ENCODE measurements around the gene SLC15A4.

Gene SLC15A4

DNA sequence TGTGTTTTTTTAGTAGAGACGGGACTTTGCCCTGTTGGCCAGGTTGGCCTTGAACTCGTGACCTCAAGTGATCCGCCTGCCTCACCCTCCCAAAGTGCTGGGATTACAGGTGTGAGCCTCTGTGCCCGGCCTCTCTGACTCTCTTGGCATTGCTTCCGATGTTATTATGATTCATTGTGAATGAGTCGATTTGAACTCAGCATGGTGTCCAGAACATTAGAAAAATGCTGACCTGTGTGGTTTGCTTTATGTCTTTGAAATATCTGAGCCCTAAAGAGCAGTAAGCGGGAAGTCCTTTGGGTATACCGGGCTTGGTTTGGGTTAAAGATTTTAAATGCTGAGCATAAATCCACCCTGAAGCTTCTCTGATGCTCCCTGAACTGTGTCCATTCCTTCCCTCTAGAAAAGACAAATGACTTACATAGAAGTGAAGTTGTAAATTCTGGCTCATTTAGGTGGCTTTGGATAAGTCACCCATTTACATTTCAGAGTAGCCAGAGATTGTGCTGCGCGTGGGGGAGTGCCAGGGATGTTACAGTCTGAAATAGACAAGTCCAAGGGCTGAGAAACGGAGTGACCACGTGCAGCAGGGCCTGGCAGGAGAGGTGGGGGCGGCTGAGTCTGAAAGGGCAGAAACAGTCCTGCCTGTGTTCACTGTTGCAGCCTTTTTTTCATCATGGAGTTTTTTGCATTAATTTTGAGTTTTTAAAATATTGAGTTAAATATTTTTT is 39.6 kb downstream of the SLC15A4 start:
- Histone ChIP-seq H3K9me3 (replicated peaks; ENCODE audit: insufficient read depth, low read length) (no peaks in the 10 kb centered on the region), H2AFZ (ENCODE audit: low read length) (no peak overlapping the region), H3K27me3 (replicated peaks; ENCODE audit: insufficient read depth, low read length) (no peaks in the 10 kb centered on the region), H3K27ac (ENCODE audit: low read length) (no peak overlapping the region), H3K36me3 (replicated peaks; ENCODE audit: insufficient read depth, low read length) (no peaks in the 10 kb centered on the region), H3K9me2 (replicated peaks; ENCODE audit: insufficient read depth, low read length) (no peaks in the 10 kb centered on the region), H3K4me3 (ENCODE audit: low read length) (no peak overlapping the region), H3K4me2 (ENCODE audit: low read depth, low read length) (no peak overlapping the region), H3K4me1 (ENCODE audit: low read length) (no peaks in the 10 kb centered on the region), H4K20me1 (ENCODE audit: insufficient read depth, low read length) (no peaks in the 10 kb centered on the region), H3F3A (ENCODE audit: insufficient read depth, low read length) (no peaks in the 10 kb centered on the region), H3K79me2 (ENCODE audit: low read length) (no peaks in the 10 kb centered on the region), H3K9ac (ENCODE audit: low read length) (no peak overlapping the region)
- TF ChIP-seq CTCF (IDR thresholded peaks at IDR 0.05; ENCODE audit: low read length) = no peak
- no peak for DNase-seq

DNA sequence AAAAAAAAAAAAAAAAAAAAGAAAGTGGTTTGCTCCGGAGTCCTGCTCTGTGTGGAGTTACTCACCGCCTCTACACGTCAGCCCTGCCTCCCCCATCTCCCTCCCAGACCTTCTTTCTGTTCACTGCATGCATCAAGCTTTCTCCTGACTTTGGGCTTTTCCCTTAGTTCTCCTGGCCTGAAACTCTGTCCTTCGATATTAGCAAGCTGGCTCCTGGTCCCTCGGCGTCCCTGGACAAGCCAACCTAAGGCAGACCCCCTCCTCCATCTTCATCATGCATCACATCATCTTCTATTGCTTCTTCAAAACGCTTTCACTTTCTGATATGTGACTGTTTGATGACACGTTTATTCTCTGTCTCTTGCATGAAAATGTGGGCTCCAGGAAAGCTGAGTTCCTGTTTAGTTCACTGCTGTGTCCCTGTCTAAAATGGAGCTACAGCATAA is 40.6 kb downstream of the SLC15A4 start:
- no peak for TF ChIP-seq EZH2phosphoT487 (IDR thresholded peaks at IDR 0.05; ENCODE audit: low read length)
- no peak for TF ChIP-seq EZH2 (optimal IDR thresholded peaks at IDR 0.05; ENCODE audit: low read depth, low read length)
- no peak for TF ChIP-seq CTCF (IDR thresholded peaks at IDR 0.05; ENCODE audit: low read length)
- Histone ChIP-seq H3K9me2 (replicated peaks; ENCODE audit: insufficient read depth, low read length) (no peaks in the 10 kb centered on the region), H3K4me3 (ENCODE audit: low read length) (no peak overlapping the region), H3K9me3 (replicated peaks; ENCODE audit: insufficient read depth, low read length) (no peaks in the 10 kb centered on the region), H3K36me3 (replicated peaks; ENCODE audit: insufficient read depth, low read length) (no peaks in the 10 kb centered on the region), H3K9ac (ENCODE audit: low read length) (no peak overlapping the region), H2AFZ (ENCODE audit: low read length) (no peak overlapping the region), H3K79me2 (ENCODE audit: low read length) (no peaks in the 10 kb centered on the region), H3K4me1 (ENCODE audit: low read length) (no peaks in the 10 kb centered on the region), H3F3A (ENCODE audit: insufficient read depth, low read length) (no peaks in the 10 kb centered on the region), H3K27me3 (replicated peaks; ENCODE audit: insufficient read depth, low read length) (no peaks in the 10 kb centered on the region), H3K27ac (ENCODE audit: low read length) (no peak overlapping the region), H3K4me2 (ENCODE audit: low read depth, low read length) (no peak overlapping the region), H4K20me1 (ENCODE audit: insufficient read depth, low read length) (no peaks in the 10 kb centered on the region)
- no peak for DNase-seq

GRCh38 chr12:128779901-128780300 is 43.9 kb downstream of the SLC15A4 start:
- Histone ChIP-seq H2AFZ (ENCODE audit: low read length) (no peak overlapping the region), H3K79me2 (ENCODE audit: low read length) (no peaks in the 10 kb centered on the region), H3K4me3 (ENCODE audit: low read length) (no peak overlapping the region), H3K9me2 (replicated peaks; ENCODE audit: insufficient read depth, low read length) (no peaks in the 10 kb centered on the region), H3F3A (ENCODE audit: insufficient read depth, low read length) (no peaks in the 10 kb centered on the region), H3K27ac (ENCODE audit: low read length) (no peak overlapping the region), H3K9me3 (replicated peaks; ENCODE audit: insufficient read depth, low read length) (no peaks in the 10 kb centered on the region), H3K36me3 (replicated peaks; ENCODE audit: insufficient read depth, low read length) (no peaks in the 10 kb centered on the region), H3K4me1 (ENCODE audit: low read length) (no peaks in the 10 kb centered on the region), H3K9ac (ENCODE audit: low read length) (no peak overlapping the region), H3K27me3 (replicated peaks; ENCODE audit: insufficient read depth, low read length) (no peaks in the 10 kb centered on the region), H3K4me2 (ENCODE audit: low read depth, low read length) (no peak overlapping the region), H4K20me1 (ENCODE audit: insufficient read depth, low read length) (no peaks in the 10 kb centered on the region)
- DNase-seq = no peak
- TF ChIP-seq EZH2phosphoT487 (IDR thresholded peaks at IDR 0.05; ENCODE audit: low read length) (no peak), CTCF (IDR thresholded peaks at IDR 0.05; ENCODE audit: low read length) (no peak), EZH2 (optimal IDR thresholded peaks at IDR 0.05; ENCODE audit: low read depth, low read length) (no peak)
